AG20443 (cell line): ENCODE measurements around the gene AK4.

Experiments used
- DNase-seq: peaks from one replicate; pipeline ENCODE4 v3.0.0; 2012; ENCODE audit warnings: low spot score, mixed read lengths

The AK4 gene

GRCh38 chr1:65278376-65279069 lies 130.5 kb downstream of the AK4 start:
- DNase-seq = no peak

- no peak for DNase-seq
These were observed 131.2 kb downstream of the AK4 start for GRCh38 chr1:65279070-65279779.
